ENCODE results near the gene MET. TPM values are rescaled to one million over a fixed set of nuclear protein-coding genes. Genes with fewer than 3 reads are reported as not detected.

The MET gene
- total and polyA plus RNA-seq, 2 of the 13 experiments (the other 11 are each of a cell fraction or from before 2014, with no cell fraction given), result 21.8 to 31.5 TPM

DNA sequence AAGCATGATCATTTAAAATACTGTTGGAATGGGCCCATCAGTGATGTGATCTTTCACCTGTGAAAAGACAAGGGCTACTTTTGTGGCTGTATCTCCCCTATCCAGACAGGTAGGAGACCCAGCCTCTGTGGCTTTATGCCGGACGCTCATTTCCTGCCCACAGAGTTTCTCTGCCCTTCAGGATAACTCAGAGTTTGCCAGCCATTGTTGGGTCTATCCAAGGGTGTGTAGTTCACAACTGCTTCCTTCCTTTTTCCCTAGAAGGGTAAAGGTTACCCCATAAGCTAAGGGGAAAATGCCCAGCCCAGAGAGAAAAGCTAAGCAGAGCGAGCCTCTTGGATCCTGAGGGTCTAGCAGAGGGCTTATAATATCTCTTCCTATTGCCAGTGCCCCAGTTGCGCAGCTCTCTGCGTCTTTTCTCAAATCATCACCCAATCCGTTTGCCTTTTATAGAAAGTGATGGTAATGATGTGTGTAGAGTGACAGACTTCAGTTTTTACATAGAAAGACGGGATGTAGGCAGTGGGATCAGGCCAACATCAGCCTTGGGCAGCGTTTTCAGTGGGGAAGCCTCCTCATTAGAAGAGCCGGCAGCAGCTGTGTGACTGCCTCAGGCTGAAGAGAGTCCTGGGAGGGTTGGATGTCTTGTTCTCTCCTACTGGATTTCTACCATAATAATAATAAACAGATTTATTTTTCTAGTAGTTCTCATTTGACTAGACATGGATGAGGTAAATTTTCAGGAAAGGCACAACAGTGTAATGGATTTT is 80.5 kb downstream of the MET start:
- no peaks in the 10 kb centered on the region for H3K9me3 ChIP-seq (ENCODE audit: low read length)
- H3K79me2 ChIP-seq (ENCODE audit: insufficient read depth, low read length), result no peaks in the 10 kb centered on the region
- ATAC-seq, result no peak
- H3K36me3 ChIP-seq (replicated peaks in 1 of 2; ENCODE audit: control insufficient read depth in 1 of 2, insufficient read depth in 2 of 2, low read length in 2 of 2), result peaks cover 3 to 5% of the 10 kb centered on the region in 2 experiments; a peak in 3 of 5 replicates
- no peak overlapping the region for H3K27ac ChIP-seq (ENCODE audit: extremely low read length, insufficient read depth, low read length)
- no peak overlapping the region for H3K9ac ChIP-seq (ENCODE audit: insufficient read depth, low read depth, low read length)
- ChIA-PET POLR2A (no interaction called here), CTCF (ENCODE audit: low intra/inter-chr PET ratio, low total read pairs) (no interaction called here)
- H2AFZ ChIP-seq (ENCODE audit: low read length), result no peak overlapping the region
- BruUV-seq (replicated peaks), result no TSS peak
- in situ Hi-C loops (cut with HindIII; ENCODE audit: extremely low pct_ligation_motif_present, low pct_unique_long_range_greater_than_20kb), result no loop called here
- intact Hi-C loops (cut with micrococcal nuclease; ENCODE audit: unreplicated experiment), result no loop called here
- no peaks in the 10 kb centered on the region; a peak in 1 of 5 replicates for H3K27me3 ChIP-seq (ENCODE audit: control insufficient read depth in 1 of 2, insufficient read depth in 2 of 2, low read length in 2 of 2)
- FAIRE-seq, result no peak
- no peaks in the 10 kb centered on the region for H4K20me1 ChIP-seq (ENCODE audit: insufficient read depth, low read length)
- H3K4me2 ChIP-seq (ENCODE audit: low read depth, low read length), result no peak overlapping the region
- DNase-seq (ENCODE audit: low spot score), result no peak
- no peak overlapping the region for H3K4me3 ChIP-seq (replicated peaks in 1 of 3; ENCODE audit: insufficient read depth in 1 of 3, low read depth in 2 of 3, low read length in 3 of 3)
- WGBS (ENCODE audit: low lambda C conversion rate), result 97% methylated on average over 9 of the region's 9 CpGs
- no peaks in the 10 kb centered on the region for H3K4me1 ChIP-seq (ENCODE audit: insufficient read depth, low read length)
- TF ChIP-seq ZNF629 (CRISPR knock-in tag; conservative IDR thresholded peaks at IDR 0.05) (no peak), ZKSCAN5 (CRISPR knock-in tag; IDR thresholded peaks at IDR 0.05) (no peak), IKZF1 (IDR thresholded peaks at IDR 0.05) (no peak), DR1 (CRISPR knock-in tag; IDR thresholded peaks at IDR 0.05) (no peak), ZNF235 (CRISPR knock-in tag; IDR thresholded peaks at IDR 0.05; ENCODE audit: borderline replicate concordance) (no peak), EEA1 (CRISPR knock-in tag; IDR thresholded peaks at IDR 0.05; ENCODE audit: borderline replicate concordance) (no peak), THYN1 (CRISPR knock-in tag; IDR thresholded peaks at IDR 0.05; ENCODE audit: borderline replicate concordance, low read depth) (no peak), TCF7 (IDR thresholded peaks at IDR 0.05; ENCODE audit: low read depth) (no peak), SYNCRIP (IDR thresholded peaks at IDR 0.05; ENCODE audit: insufficient read depth, low read depth, low read length) (no peak), YEATS4 (CRISPR knock-in tag; IDR thresholded peaks at IDR 0.05; ENCODE audit: borderline replicate concordance) (no peak), MYC (CRISPR knock-in tag; IDR thresholded peaks at IDR 0.05; ENCODE audit: borderline replicate concordance) (no peak), ZNF530 (CRISPR knock-in tag; IDR thresholded peaks at IDR 0.05; ENCODE audit: low read depth) (no peak), SMAD1 (CRISPR knock-in tag; IDR thresholded peaks at IDR 0.05; ENCODE audit: borderline replicate concordance, low read depth) (no peak), ADNP (CRISPR knock-in tag; IDR thresholded peaks at IDR 0.05) (no peak), BHLHE40 (IDR thresholded peaks at IDR 0.05; ENCODE audit: low read length) (no peak)
- TF ChIP-seq, protein P1, sequence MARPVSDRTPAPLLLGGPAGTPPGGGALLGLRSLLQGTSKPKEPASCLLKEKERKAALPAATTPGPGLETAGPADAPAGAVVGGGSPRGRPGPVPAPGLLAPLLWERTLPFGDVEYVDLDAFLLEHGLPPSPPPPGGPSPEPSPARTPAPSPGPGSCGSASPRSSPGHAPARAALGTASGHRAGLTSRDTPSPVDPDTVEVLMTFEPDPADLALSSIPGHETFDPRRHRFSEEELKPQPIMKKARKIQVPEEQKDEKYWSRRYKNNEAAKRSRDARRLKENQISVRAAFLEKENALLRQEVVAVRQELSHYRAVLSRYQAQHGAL (CRISPR knock-in tag; IDR thresholded peaks at IDR 0.05; ENCODE audit: not compliant biosample characterization), result no peak
- TF ChIP-seq, protein P2, sequence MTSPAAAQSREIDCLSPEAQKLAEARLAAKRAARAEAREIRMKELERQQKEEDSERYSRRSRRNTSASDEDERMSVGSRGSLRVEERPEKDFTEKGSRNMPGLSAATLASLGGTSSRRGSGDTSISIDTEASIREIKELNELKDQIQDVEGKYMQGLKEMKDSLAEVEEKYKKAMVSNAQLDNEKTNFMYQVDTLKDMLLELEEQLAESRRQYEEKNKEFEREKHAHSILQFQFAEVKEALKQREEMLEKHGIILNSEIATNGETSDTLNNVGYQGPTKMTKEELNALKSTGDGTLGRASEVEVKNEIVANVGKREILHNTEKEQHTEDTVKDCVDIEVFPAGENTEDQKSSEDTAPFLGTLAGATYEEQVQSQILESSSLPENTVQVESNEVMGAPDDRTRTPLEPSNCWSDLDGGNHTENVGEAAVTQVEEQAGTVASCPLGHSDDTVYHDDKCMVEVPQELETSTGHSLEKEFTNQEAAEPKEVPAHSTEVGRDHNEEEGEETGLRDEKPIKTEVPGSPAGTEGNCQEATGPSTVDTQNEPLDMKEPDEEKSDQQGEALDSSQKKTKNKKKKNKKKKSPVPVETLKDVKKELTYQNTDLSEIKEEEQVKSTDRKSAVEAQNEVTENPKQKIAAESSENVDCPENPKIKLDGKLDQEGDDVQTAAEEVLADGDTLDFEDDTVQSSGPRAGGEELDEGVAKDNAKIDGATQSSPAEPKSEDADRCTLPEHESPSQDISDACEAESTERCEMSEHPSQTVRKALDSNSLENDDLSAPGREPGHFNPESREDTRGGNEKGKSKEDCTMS (CRISPR knock-in tag; conservative IDR thresholded peaks at IDR 0.05), result no peak
- TF ChIP-seq, protein P3, sequence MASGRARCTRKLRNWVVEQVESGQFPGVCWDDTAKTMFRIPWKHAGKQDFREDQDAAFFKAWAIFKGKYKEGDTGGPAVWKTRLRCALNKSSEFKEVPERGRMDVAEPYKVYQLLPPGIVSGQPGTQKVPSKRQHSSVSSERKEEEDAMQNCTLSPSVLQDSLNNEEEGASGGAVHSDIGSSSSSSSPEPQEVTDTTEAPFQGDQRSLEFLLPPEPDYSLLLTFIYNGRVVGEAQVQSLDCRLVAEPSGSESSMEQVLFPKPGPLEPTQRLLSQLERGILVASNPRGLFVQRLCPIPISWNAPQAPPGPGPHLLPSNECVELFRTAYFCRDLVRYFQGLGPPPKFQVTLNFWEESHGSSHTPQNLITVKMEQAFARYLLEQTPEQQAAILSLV (CRISPR knock-in tag; IDR thresholded peaks at IDR 0.05; ENCODE audit: borderline replicate concordance), result no peak
- TF ChIP-seq, protein P4, sequence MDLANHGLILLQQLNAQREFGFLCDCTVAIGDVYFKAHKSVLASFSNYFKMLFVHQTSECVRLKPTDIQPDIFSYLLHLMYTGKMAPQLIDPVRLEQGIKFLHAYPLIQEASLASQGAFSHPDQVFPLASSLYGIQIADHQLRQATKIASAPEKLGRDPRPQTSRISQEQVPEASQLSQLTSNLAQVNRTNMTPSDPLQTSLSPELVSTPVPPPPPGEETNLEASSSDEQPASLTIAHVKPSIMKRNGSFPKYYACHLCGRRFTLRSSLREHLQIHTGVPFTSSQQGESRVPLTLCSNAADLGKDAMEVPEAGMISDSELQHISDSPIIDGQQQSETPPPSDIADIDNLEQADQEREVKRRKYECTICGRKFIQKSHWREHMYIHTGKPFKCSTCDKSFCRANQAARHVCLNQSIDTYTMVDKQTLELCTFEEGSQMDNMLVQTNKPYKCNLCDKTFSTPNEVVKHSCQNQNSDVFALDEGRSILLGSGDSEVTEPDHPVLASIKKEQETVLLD (CRISPR knock-in tag; IDR thresholded peaks at IDR 0.05; ENCODE audit: low read depth), result no peak

All from HepG2 (cell line).